Measurements from ENCODE around the gene SCML2. TPM values are rescaled to one million over a fixed set of nuclear protein-coding genes. Genes with fewer than 3 reads are reported as not detected.

SCML2 gene
- total RNA-seq, 6 experiments from 2014 or later, result 0.48 to 1.3 (median 0.82) TPM

DNA sequence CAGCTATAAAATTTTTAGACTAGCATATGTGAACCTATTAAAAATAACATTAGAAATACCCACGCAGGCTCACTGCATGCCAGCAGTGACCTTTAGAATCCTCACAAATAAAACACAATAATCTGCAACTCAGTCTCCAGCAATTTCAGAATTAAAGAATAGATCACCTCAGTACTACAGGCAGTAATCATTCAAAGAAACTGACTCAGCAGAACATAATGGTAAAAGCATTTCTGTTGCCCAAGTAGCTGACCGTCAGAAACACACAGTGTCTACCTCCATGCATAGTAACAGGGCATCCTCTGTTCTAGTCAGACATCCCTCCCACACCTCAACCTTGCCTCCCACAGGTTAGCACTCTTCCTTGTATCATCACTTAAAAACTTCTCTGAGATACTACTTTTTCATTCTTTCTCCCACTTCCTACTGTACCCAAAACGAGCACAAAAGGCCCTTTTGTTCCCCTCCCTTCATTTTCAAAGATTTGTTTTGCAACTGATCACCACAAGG, 68.1 kb downstream of the SCML2 start:
- 58% methylated on average over 3 of the region's 3 CpGs for WGBS (ENCODE audit: insufficient coverage, low coverage, low lambda C conversion rate, missing lambda C conversion rate)
- ATAC-seq, result no peak
- Histone ChIP-seq H3K4me3 (no peak overlapping the region), H3K36me3 (no peaks in the 10 kb centered on the region), H3K27ac (no peak overlapping the region), H3K27me3 (no peaks in the 10 kb centered on the region), H3K9me3 (no peaks in the 10 kb centered on the region), H3K4me1 (no peaks in the 10 kb centered on the region)
- TF ChIP-seq POLR2A (IDR thresholded peaks at IDR 0.05) (no peak), CTCF (IDR thresholded peaks at IDR 0.05) (no peak)
- intact Hi-C loops (cut with DNase I), result no loop called here
- no peak for DNase-seq

DNA sequence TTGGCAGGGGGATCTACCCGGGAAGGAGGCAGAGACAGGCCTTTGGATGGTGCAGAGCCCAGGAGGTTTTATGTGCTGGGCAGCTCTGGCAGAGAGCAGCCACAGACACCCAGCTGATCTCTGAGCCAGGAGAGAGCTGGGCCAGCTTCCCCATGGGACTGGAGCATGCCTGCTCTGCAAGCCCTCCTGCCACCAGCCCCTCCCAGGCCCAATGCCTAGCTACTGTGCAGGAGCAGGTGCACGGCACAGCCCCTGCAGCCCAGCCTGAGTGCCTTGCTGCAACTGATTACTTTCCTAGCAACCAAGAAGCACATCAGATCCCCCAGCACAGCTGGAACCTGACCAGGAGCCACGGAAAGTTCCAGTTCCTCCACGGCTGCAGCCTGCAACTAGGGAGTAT, 76.0 kb downstream of the SCML2 start:
- no peaks in the 10 kb centered on the region for H3K36me3 ChIP-seq
- ATAC-seq (no peak), DNase-seq (no peak)
- WGBS (ENCODE audit: insufficient coverage, low coverage, low lambda C conversion rate, missing lambda C conversion rate), result 80% methylated on average over 1 of the region's 4 CpGs
- no peak overlapping the region for H3K27ac ChIP-seq
- no peak overlapping the region for H3K4me3 ChIP-seq
- no peaks in the 10 kb centered on the region for H3K4me1 ChIP-seq
- H3K9me3 ChIP-seq, result no peaks in the 10 kb centered on the region
- TF ChIP-seq POLR2A (IDR thresholded peaks at IDR 0.05) (no peak), CTCF (IDR thresholded peaks at IDR 0.05) (no peak)
- intact Hi-C loops (cut with DNase I), result no loop called here
- H3K27me3 ChIP-seq, result no peaks in the 10 kb centered on the region

DNA sequence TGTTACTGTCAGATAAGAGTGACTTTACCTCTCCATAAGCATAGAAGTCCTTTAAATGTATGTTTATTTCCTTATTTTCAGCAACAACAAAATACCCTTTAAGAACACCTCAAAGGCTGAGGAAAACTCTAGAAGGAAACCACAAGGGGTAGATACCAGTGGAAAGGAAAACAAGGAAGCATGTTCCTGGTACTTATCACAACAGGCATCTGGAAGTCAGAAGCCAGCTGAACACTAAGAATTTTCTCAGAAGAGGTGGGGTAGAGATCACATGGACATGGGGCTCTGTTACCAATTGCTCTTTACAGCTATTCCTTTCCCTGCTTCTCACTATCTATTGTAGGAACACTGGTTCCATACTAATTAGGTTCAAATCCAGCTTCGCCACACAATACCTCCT, 82.3 kb downstream of the SCML2 start:
- TF ChIP-seq POLR2A (IDR thresholded peaks at IDR 0.05) (no peak), CTCF (IDR thresholded peaks at IDR 0.05) (no peak)
- ATAC-seq (no peak), DNase-seq (no peak)
- Histone ChIP-seq H3K4me1 (no peaks in the 10 kb centered on the region), H3K27me3 (no peaks in the 10 kb centered on the region), H3K4me3 (no peak overlapping the region), H3K27ac (no peak overlapping the region), H3K9me3 (no peaks in the 10 kb centered on the region), H3K36me3 (no peaks in the 10 kb centered on the region)
- 56% methylated on average over 1 of the region's 1 CpG for WGBS (ENCODE audit: insufficient coverage, low coverage, low lambda C conversion rate, missing lambda C conversion rate)
- intact Hi-C loops (cut with DNase I), result no loop called here

GRCh38 chrX:18271725-18272124, 82.8 kb downstream of the SCML2 start:
- H3K27me3 ChIP-seq, result no peaks in the 10 kb centered on the region
- WGBS (ENCODE audit: insufficient coverage, low coverage, low lambda C conversion rate, missing lambda C conversion rate), result 33% methylated on average over 1 of the region's 1 CpG
- H3K9me3 ChIP-seq, result no peaks in the 10 kb centered on the region
- H3K36me3 ChIP-seq, result no peaks in the 10 kb centered on the region
- H3K27ac ChIP-seq, result no peak overlapping the region
- TF ChIP-seq CTCF (IDR thresholded peaks at IDR 0.05), result no peak
- TF ChIP-seq POLR2A (IDR thresholded peaks at IDR 0.05), result no peak
- peak in 3 of 4 donors; percentile 34 to 69 (median 50) for ATAC-seq
- DNase-seq, result no peak
- intact Hi-C loops (cut with DNase I), result no loop called here
- no peak overlapping the region for H3K4me3 ChIP-seq
- no peaks in the 10 kb centered on the region for H3K4me1 ChIP-seq

- Histone ChIP-seq H3K9me3 (no peaks in the 10 kb centered on the region), H3K4me1 (no peaks in the 10 kb centered on the region), H3K4me3 (no peak overlapping the region), H3K27me3 (no peaks in the 10 kb centered on the region), H3K27ac (no peak overlapping the region), H3K36me3 (no peaks in the 10 kb centered on the region)
- DNase-seq (no peak), ATAC-seq (no peak)
- intact Hi-C loops (cut with DNase I), result no loop called here
- TF ChIP-seq CTCF (IDR thresholded peaks at IDR 0.05) (no peak), POLR2A (IDR thresholded peaks at IDR 0.05) (no peak)
- 73% methylated on average over 2 of the region's 2 CpGs for WGBS (ENCODE audit: insufficient coverage, low coverage, low lambda C conversion rate, missing lambda C conversion rate)
Measured at GRCh38 chrX:18271309-18271708, 83.2 kb downstream of the SCML2 start.
